ENCODE data around the gene RASGRP3.

Gene RASGRP3

GRCh38 chr2:33579227-33579626 lies 102.8 kb downstream of the RASGRP3 start:
- DNase-seq (ENCODE audit: low read depth in 2 of 2): no peak

GRCh38 chr2:33581872-33582271 lies 105.4 kb downstream of the RASGRP3 start:
- no peak for DNase-seq (ENCODE audit: low read depth in 2 of 2)

- no peak for DNase-seq (ENCODE audit: low read depth in 2 of 2)
Measured at GRCh38 chr2:33583194-33583938, 106.9 kb downstream of the RASGRP3 start.

GRCh38 chr2:33586766-33587165 lies 110.3 kb downstream of the RASGRP3 start:
- no peak for DNase-seq (ENCODE audit: low read depth in 2 of 2)

- DNase-seq (ENCODE audit: low read depth in 2 of 2): no peak
Measured at GRCh38 chr2:33588232-33588631, 111.8 kb downstream of the RASGRP3 start.

GRCh38 chr2:33589444-33589843 lies 113.0 kb downstream of the RASGRP3 start:
- DNase-seq (ENCODE audit: low read depth in 2 of 2): no peak

- no peak for DNase-seq (ENCODE audit: low read depth in 2 of 2)
Measured at GRCh38 chr2:33595385-33595784, 118.9 kb downstream of the RASGRP3 start.

GRCh38 chr2:33597026-33597425 lies 120.6 kb downstream of the RASGRP3 start:
- DNase-seq (ENCODE audit: low read depth in 2 of 2): no peak

GRCh38 chr2:33598561-33599174 lies 122.2 kb downstream of the RASGRP3 start:
- no peak for DNase-seq (ENCODE audit: low read depth in 2 of 2)

- peak; percentile 98 to 99 for DNase-seq (ENCODE audit: low read depth in 2 of 2)
Measured at GRCh38 chr2:33599175-33599942, 122.9 kb downstream of the RASGRP3 start, which contains the start of gene FAM98A. Gene FAM98A (minus strand): TSS chr2:33599299. CDS start chr2:33599221, 78 bp downstream.

GRCh38 chr2:33599943-33600192 lies 123.4 kb downstream of the RASGRP3 start:
- DNase-seq (ENCODE audit: low read depth in 2 of 2): no peak

GRCh38 chr2:33602201-33602830 lies 125.9 kb downstream of the RASGRP3 start:
- no peak for DNase-seq (ENCODE audit: low read depth in 2 of 2)

GRCh38 chr2:33603416-33603815 lies 127.0 kb downstream of the RASGRP3 start:
- no peak for DNase-seq (ENCODE audit: low read depth in 2 of 2)

- no peak for DNase-seq (ENCODE audit: low read depth in 2 of 2)
Measured at GRCh38 chr2:33605056-33605455, 128.6 kb downstream of the RASGRP3 start.

- DNase-seq (ENCODE audit: low read depth in 2 of 2): no peak
Measured at GRCh38 chr2:33606100-33606499, 129.7 kb downstream of the RASGRP3 start.

GRCh38 chr2:33606622-33607021 lies 130.2 kb downstream of the RASGRP3 start:
- no peak for DNase-seq (ENCODE audit: low read depth in 2 of 2)

- no peak for DNase-seq (ENCODE audit: low read depth in 2 of 2)
Measured at GRCh38 chr2:33607251-33607721, 130.8 kb downstream of the RASGRP3 start.

GRCh38 chr2:33607905-33608304 lies 131.5 kb downstream of the RASGRP3 start:
- DNase-seq (ENCODE audit: low read depth in 2 of 2): no peak

GRCh38 chr2:33614190-33614589 lies 137.7 kb downstream of the RASGRP3 start:
- DNase-seq (ENCODE audit: low read depth in 2 of 2): no peak
